SIG-M5 treated with dmso at 0.1 percent for 504 hours (cell line): Measurements from ENCODE around the gene ANKRD6.

Source experiments
- DNase-seq: peaks from one replicate; lab custom pipeline; 2025; ENCODE audit not compliant: unreplicated experiment; lab: John Stamatoyannopoulos, UW

ANKRD6 gene

GRCh38 chr6:89555806-89556205 is 122.9 kb downstream of the ANKRD6 start:
- DNase-seq: no peak

- DNase-seq: no peak
Measured at GRCh38 chr6:89559487-89559886, 126.5 kb downstream of the ANKRD6 start.

DNA sequence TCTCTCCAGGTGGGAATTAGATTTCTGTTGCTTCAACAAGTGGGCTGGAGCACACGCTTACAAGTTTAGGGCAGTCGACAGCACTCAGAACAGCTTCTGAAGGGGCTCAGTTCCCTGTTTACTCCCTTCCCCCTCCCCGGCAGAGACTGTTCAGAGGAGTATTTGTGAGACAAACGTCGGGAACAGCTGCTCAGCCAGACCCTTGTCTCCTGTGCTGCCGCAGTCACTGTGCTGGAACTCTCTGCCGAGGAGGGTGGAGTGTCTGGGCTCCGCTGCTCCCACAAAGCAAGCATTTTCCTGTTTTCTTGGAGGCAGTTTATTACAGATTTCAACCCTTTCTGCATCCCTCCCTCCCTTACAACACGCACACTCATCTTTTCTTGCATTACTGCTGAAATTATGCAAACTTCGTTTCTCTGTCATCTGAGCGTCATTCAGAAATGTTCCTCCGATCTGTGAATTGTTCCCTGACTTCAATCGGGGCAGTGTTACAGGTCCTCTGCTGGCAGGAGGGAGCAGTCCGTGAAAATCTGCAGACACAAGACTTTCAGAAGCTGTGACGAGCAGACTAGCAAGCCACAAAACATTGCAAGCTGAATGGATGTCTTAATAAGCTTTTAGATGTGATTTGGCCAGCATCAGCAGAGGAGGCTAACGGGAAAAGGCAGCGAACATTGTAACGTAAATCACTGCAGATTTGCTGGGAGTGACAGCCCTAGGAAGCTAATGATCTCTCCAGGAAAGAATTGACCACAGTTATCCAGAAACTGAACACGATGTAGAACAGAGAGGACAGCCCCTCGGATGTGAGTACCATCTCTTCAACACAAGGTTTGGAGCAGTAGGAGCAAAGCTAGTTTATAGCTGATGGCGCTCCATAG is 129.4 kb downstream of the ANKRD6 start:
- DNase-seq: no peak

DNA sequence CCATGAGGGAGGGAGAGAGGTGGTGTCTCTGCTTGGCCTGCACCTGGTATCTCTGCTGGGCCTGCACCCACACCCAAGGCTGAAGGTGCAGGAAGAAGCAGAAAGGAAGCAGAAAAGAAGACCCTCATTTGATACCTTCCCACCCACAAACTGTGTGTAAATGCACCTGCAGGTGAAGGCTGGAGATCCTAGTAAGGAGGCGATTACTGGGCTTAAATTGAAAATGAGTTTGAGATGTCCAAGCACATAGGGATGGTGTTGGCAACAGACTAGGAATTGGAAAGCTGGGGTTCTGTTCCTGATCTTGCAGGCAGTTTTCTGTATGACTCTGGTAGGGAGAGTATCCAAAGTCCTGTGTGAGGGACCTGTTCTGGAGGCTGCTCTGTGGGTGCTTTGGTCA is 130.9 kb downstream of the ANKRD6 start:
- DNase-seq: no peak

DNA sequence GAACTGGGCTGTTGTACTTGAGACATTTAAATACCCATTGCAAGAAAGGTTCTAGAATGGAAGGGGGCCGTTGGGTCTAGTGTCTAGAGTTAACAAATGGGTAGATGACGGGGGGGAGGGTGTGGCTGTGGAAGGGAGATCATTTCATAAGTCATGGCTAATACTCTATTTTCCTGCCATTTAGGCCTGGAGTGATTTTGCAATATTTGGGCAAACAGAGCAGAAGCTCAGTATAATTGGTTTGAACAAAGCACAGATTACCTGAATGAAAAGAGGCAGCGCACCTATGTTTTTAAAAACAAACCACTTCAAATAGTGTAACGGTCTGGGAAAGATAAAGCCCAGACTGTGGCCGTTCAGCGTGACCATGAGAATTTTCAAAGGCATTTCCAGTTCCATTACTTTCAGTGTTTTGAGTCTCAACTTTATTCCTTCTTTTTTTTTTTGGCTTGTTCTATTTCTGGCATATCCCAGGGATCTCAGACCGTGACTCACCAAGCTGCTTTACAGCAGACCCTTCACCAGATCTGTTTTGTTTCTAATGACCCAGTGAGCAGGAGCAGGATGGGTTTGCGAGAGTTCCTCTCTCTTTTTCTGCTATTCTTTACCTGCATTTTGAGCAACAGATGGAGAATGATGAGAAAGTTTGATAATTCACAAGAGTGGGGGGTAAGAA is 131.9 kb downstream of the ANKRD6 start:
- no peak for DNase-seq

GRCh38 chr6:89566008-89566800 is 133.3 kb downstream of the ANKRD6 start:
- no peak for DNase-seq

DNA sequence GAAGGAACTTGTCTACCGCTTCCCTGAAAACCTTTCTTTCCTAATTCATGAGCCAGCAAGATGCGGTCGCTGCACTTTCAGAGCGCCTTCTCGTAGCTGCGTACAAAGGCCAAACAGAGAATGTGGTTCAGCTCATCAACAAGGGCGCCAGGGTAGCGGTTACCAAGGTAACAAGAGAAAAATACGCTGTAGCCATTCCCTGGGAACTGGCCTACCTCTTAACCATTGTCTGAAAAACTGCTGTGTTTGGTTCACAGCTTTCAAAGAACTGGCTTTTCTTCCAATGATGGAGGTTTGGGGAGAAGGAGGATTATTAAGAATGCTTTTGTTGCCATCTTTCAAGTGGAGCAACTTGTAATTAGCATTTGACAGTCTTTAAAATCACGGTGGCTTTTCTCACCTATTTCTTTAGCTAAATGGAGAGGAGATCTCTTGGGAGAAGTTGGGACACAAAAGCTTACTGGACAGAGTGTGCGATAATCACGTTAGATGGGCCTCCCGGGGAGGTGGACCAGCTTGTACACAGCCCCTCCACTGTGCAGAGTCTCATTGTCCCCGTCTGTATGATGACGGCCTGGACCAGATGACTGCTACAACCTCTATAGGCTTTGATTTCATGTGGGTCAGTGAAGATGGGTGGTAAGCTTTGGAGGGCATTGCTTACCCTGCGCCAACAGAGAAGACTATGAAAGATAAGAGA is 134.1 kb downstream of the ANKRD6 start:
- no peak for DNase-seq

- DNase-seq: no peak
Measured at GRCh38 chr6:89567630-89568390, 134.9 kb downstream of the ANKRD6 start.

- DNase-seq: no peak
Measured at GRCh38 chr6:89574910-89575561, 142.1 kb downstream of the ANKRD6 start.

DNA sequence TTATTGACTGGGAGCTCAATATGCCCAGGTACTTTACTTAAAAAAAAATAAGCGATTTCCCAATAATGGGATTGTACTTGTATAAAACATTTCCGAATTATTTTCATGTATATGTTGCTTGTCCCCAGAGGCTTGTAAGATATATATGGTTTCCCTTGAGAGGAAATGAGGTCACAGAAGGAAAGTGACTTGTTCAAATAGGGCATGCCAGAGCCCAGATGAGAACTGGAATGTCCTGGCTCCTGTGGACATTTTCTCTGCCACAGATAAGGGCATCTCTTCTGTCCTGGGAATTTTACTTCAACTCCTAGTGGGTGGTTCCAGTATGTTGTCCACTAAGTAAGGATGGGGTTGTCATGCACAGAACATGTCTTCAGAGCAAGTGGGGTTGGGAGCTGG is 142.6 kb downstream of the ANKRD6 start:
- DNase-seq: no peak

- no peak for DNase-seq
Measured at GRCh38 chr6:89580997-89581666, 148.2 kb downstream of the ANKRD6 start.

- DNase-seq: no peak
Measured at GRCh38 chr6:89581689-89582088, 148.7 kb downstream of the ANKRD6 start.

GRCh38 chr6:89582669-89583325 is 149.8 kb downstream of the ANKRD6 start:
- no peak for DNase-seq

DNA sequence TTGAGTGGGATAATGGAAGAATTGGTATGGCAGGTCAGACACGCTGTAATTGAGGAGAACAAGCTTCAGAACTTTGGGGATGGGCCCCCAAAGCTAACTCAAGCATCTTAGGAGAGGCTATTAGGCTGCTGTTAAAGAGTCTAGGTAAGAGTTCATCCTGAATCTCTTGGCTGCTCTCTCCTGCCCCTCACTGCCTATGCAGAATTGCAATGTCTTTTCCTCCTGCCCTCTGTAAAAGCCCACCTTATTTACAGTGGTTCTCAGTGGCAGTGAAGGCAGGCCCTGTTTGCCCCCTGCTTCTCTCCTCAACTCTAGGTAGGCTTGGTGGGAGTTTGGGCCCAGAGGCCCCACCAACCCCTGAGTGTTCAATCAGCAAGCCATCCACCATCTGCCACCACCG is 150.6 kb downstream of the ANKRD6 start:
- DNase-seq: no peak

- no peak for DNase-seq
Measured at GRCh38 chr6:89584539-89584938, 151.6 kb downstream of the ANKRD6 start.

GRCh38 chr6:89585154-89585553 is 152.2 kb downstream of the ANKRD6 start:
- no peak for DNase-seq

DNA sequence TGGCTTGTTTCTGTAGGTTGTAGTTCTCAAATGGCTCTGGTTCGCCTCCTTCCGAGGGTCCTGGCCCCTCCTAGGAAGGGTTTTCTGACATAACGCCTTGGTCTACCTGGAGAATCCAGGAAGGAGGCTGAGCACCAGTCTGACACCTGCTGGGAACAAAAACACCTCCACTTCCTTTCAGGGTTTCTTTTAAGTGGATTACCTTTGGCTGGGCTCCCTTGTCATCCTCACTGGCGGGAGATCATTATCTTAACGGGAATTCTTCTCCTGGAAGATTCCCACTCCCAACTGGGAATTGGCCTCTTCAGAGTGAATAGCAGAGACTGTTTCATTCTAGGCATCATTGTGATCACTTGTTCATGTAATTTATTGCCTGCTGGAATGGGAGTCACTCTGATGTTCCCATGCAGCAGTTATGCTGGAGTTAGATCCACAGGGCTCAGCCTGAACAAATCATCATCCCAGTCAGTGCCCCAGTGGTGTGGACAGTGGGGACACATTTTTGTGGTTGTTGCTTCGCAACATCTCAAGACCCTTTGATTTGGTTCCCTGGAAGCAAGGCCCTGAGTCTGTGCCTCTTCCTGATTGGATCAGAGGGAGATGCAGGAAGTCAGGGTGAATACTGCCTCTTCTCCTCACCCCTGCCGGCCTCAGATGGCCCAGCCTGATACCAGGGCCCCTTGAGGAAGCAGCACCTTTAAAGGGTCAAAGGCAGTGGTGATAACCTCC is 156.5 kb downstream of the ANKRD6 start:
- DNase-seq: no peak

DNA sequence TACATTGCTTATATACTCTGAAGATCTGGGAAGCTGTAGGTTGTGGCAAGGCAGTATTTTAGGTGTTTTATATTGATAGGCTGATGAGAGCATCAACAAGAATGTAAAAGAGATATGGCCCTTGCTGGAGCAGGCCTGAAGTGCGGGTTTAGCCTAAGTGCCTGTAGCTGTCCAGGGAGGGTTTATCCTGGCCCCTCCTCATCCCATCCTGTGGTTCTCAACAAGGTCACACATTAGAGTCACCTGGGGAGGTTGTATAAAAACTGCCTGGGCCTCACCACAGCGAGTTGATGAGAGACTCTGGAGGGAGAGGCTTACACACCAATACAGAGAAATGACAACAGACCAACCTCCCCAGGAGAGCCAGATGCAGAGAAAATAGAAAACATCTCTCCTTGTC is 157.2 kb downstream of the ANKRD6 start:
- no peak for DNase-seq
